Measurements from ENCODE around the gene SAMD4B. TPM values are rescaled to one million over a fixed set of nuclear protein-coding genes. Genes with fewer than 3 reads are reported as not detected.

The SAMD4B gene
- total RNA-seq (100 to 1,000 TPM in 2 of 5 donors, 10 to 100 TPM in 3; 52.1 to 136 (median 63.4) TPM), polyA plus RNA-seq (10 to 100 TPM; 49.9 to 76.9 (median 69.0) TPM)
- long read RNA-seq, donor 1, partial matches to known transcripts: 42 of 48 reads
- long read RNA-seq, donor 1, other reads (novel, unspliced or antisense): 0 of 48 reads
- long read RNA-seq, donor 2, transcript SAMD4B-204 (1 exons, 578 nt): major isoform, 7 of 2,603 reads
- long read RNA-seq, donor 2, transcript SAMD4B-211 (1 exons, 2,690 nt): minor isoform, 5 of 2,603 reads
- long read RNA-seq, donor 2, partial matches to known transcripts: 356 of 2,603 reads
- long read RNA-seq, donor 2, other reads (novel, unspliced or antisense): 2,235 of 2,603 reads
- long read RNA-seq, donor 3, transcript SAMD4B-204 (1 exons, 578 nt): major isoform, 7 of 15 reads
- long read RNA-seq, donor 3, transcript SAMD4B-211 (1 exons, 2,690 nt): major isoform, 7 of 15 reads
- long read RNA-seq, donor 3, partial matches to known transcripts: 0 of 15 reads
- long read RNA-seq, donor 3, other reads (novel, unspliced or antisense): 0 of 15 reads
- long read RNA-seq, donor 4: 0 reads
- long read RNA-seq, donor 5, transcript SAMD4B-204 (1 exons, 578 nt): major isoform, 24 of 52 reads
- long read RNA-seq, donor 5, partial matches to known transcripts: 16 of 52 reads
- long read RNA-seq, donor 5, other reads (novel, unspliced or antisense): 9 of 52 reads
- long read RNA-seq, donor 6, transcript SAMD4B-204 (1 exons, 578 nt): major isoform, 21 of 80 reads
- long read RNA-seq, donor 6, transcript SAMD4B-211 (1 exons, 2,690 nt): minor isoform, 11 of 80 reads
- long read RNA-seq, donor 6, partial matches to known transcripts: 26 of 80 reads
- long read RNA-seq, donor 6, other reads (novel, unspliced or antisense): 14 of 80 reads
- long read RNA-seq, donor 7, transcript SAMD4B-204 (1 exons, 578 nt): major isoform, 13 of 38 reads
- long read RNA-seq, donor 7, partial matches to known transcripts: 16 of 38 reads
- long read RNA-seq, donor 7, other reads (novel, unspliced or antisense): 5 of 38 reads
- long read RNA-seq, donor 8, transcript SAMD4B-211 (1 exons, 2,690 nt): minor isoform, 9 of 42 reads
- long read RNA-seq, donor 8, transcript SAMD4B-204 (1 exons, 578 nt): major isoform, 11 of 42 reads
- long read RNA-seq, donor 8, partial matches to known transcripts: 21 of 42 reads
- long read RNA-seq, donor 8, other reads (novel, unspliced or antisense): 0 of 42 reads
- long read RNA-seq, donor 9, transcript SAMD4B-204 (1 exons, 578 nt): major isoform, 14 of 28 reads
- long read RNA-seq, donor 9, partial matches to known transcripts: 7 of 28 reads
- long read RNA-seq, donor 9, other reads (novel, unspliced or antisense): 0 of 28 reads
- long read RNA-seq, donor 10, transcript SAMD4B-204 (1 exons, 578 nt): major isoform, 7 of 8 reads
- long read RNA-seq, donor 10, partial matches to known transcripts: 0 of 8 reads
- long read RNA-seq, donor 10, other reads (novel, unspliced or antisense): 0 of 8 reads

GRCh38 chr19:39341719-39342604 lies at the start of gene SAMD4B:
Gene SAMD4B (plus strand): TSS chr19:39342421. CDS start chr19:39356894, 14,473 bp downstream.
- Histone ChIP-seq H3K4me3 (peak within 1 kb of the TSS; percentile 74 to 92 (median 82)), H3K36me3 (peaks cover 0 to 16% (median 5%) of the 10 kb centered on the region in 4 donors), H3K27me3 (no peaks in the 10 kb centered on the region), H3K9me3 (no peaks in the 10 kb centered on the region), H3K4me1 (peaks cover 27 to 60% (median 52%) of the 10 kb centered on the region in 4 donors), H3K27ac (peak within 1 kb of the TSS; percentile 84 to 95 (median 91))
- DNase-seq: peak; percentile 99 to 100
- TF ChIP-seq POLR2AphosphoS5 (IDR thresholded peaks at IDR 0.05): peak; percentile 70 to 97 (median 97)
- TF ChIP-seq POLR2A (IDR thresholded peaks at IDR 0.05): peak in 3 of 4 donors; percentile 36 to 91 (median 61)
- TF ChIP-seq, protein P1, sequence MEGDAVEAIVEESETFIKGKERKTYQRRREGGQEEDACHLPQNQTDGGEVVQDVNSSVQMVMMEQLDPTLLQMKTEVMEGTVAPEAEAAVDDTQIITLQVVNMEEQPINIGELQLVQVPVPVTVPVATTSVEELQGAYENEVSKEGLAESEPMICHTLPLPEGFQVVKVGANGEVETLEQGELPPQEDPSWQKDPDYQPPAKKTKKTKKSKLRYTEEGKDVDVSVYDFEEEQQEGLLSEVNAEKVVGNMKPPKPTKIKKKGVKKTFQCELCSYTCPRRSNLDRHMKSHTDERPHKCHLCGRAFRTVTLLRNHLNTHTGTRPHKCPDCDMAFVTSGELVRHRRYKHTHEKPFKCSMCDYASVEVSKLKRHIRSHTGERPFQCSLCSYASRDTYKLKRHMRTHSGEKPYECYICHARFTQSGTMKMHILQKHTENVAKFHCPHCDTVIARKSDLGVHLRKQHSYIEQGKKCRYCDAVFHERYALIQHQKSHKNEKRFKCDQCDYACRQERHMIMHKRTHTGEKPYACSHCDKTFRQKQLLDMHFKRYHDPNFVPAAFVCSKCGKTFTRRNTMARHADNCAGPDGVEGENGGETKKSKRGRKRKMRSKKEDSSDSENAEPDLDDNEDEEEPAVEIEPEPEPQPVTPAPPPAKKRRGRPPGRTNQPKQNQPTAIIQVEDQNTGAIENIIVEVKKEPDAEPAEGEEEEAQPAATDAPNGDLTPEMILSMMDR (IDR thresholded peaks at IDR 0.05): peak in 5 of 7 experiments; percentile 73 to 95 (median 74)
- no peak for TF ChIP-seq EP300 (IDR thresholded peaks at IDR 0.05)
- intact Hi-C loops (cut with DNase I; ENCODE audit: low total_unique reads): no loop called here
- 0 to 1% (median 1%) methylated on average over 6 to 91 of the region's 105 CpGs for WGBS, 5 donors

GRCh38 chr19:39293394-39293793 lies 48.8 kb upstream of the SAMD4B start:
- Histone ChIP-seq H3K4me3 (no peak overlapping the region), H3K4me1 (no peaks in the 10 kb centered on the region), H3K36me3 (no peaks in the 10 kb centered on the region), H3K27ac (no peak overlapping the region), H3K9me3 (no peaks in the 10 kb centered on the region), H3K27me3 (peaks cover 0 to 28% (median 4%) of the 10 kb centered on the region in 3 donors)
- 56 to 71% (median 70%) methylated on average over 4 of the region's 4 CpGs for WGBS, 5 donors
- intact Hi-C loops (cut with DNase I; ENCODE audit: low total_unique reads): no loop called here
- no peak for TF ChIP-seq POLR2AphosphoS5 (IDR thresholded peaks at IDR 0.05)
- no peak for TF ChIP-seq EP300 (IDR thresholded peaks at IDR 0.05)
- TF ChIP-seq, protein P1 (IDR thresholded peaks at IDR 0.05): no peak
- TF ChIP-seq POLR2A (IDR thresholded peaks at IDR 0.05): no peak
- no peak for DNase-seq

DNA sequence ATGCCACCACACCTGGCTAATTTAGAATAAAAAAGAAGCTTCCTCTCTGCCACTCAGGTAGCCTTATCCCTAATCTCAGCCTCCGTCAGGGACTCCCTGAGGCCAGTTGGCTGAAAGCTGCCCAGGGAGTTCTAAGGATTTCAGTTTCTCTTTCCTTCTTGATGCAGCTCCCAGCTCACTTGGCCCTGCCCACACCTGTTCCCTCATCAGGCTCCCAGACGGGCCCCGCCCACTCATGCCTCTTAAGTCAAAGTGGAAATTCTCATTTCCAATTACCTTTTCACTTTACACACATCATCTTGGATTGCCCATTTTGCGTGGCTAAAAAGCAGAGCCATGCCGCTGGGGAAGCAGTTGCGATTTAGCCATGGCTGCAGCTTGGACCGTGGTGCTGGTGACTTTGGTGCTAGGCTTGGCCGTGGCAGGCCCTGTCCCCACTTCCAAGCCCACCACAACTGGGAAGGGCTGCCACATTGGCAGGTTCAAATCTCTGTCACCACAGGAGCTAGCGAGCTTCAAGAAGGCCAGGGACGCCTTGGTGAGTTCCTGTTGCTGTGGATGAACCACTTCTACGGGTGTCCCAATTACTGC lies 46.1 kb upstream of the SAMD4B start, which contains the start of gene IFNL1:
TSS of gene IFNL1 (plus strand) at position 353 of the 591 bp plus-strand sequence. CDS start at position 368, 15 bp downstream.
- no peaks in the 10 kb centered on the region for H3K9me3 ChIP-seq
- WGBS, 5 donors: 68 to 85% (median 73%) methylated on average over 11 of the region's 11 CpGs
- intact Hi-C loops (cut with DNase I; ENCODE audit: low total_unique reads): no loop called here
- peak; percentile 56 to 60 for DNase-seq
- no peak within 1 kb of the TSS for H3K27ac ChIP-seq
- TF ChIP-seq EP300 (IDR thresholded peaks at IDR 0.05): no peak
- no peak for TF ChIP-seq POLR2AphosphoS5 (IDR thresholded peaks at IDR 0.05)
- TF ChIP-seq POLR2A (IDR thresholded peaks at IDR 0.05): no peak
- TF ChIP-seq, protein P1 (IDR thresholded peaks at IDR 0.05): no peak
- no peaks in the 10 kb centered on the region for H3K4me1 ChIP-seq
- no peaks in the 10 kb centered on the region for H3K36me3 ChIP-seq
- H3K27me3 ChIP-seq: peaks cover 0 to 20% (median 4%) of the 10 kb centered on the region in 3 donors
- no peak within 1 kb of the TSS for H3K4me3 ChIP-seq

Data from stomach (tissue), 19 donors.